ENCODE measurements around the gene TEAD3. TPM values are rescaled to one million over a fixed set of nuclear protein-coding genes. Genes with fewer than 3 reads are reported as not detected.

The TEAD3 gene
- total and polyA plus RNA-seq, 2 of the 4 experiments (the other 2 are of a cell fraction) = 5.2 to 28.0 TPM

DNA sequence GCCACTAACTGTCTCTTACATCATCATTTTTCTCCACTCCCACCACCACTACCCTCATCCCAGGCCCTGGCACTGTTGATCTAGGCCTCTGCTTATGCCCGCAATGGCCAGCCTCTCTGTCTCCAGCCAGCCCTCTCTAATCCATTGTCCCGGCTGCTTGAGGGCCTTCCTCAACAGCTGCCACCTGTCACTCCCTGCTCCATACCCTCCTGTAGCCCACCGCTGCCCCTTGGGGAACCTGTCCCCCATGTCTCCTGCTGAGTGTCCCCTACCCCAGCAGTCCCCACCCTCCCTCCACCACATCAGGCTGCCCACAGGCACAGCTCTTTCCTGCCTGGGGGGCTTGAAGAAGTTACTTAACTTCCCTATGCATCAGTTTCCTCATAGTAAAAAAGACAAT, 13.4 kb downstream of the TEAD3 start:
- H3K14ac ChIP-seq (replicated peaks; ENCODE audit: low read depth, low read length) = no peak overlapping the region
- peaks cover 51% of the 10 kb centered on the region for H3K36me3 ChIP-seq (ENCODE audit: control insufficient read depth, insufficient read depth, low read length)
- H3K9me3 ChIP-seq (ENCODE audit: control insufficient read depth, insufficient read depth, low read length) = no peaks in the 10 kb centered on the region
- H3K4ac ChIP-seq (ENCODE audit: low read depth, low read length) = no peak overlapping the region
- H3K56ac ChIP-seq (ENCODE audit: extremely low read depth, insufficient read depth, low read length) = no peak overlapping the region
- WGBS, 2 experiments (ENCODE audit: extremely low coverage in 2 of 2, insufficient read length in 1 of 2) = 88% methylated on average over 2 of the region's 3 CpGs; no CpG with 5 or more reads in 1 of the 2 experiments
- no peak overlapping the region for H3K4me3 ChIP-seq (ENCODE audit: insufficient read depth, low read depth, low read length)
- no peak overlapping the region for H2BK5ac ChIP-seq (ENCODE audit: low read depth, low read length, poor library complexity, severe bottlenecking)
- H4K5ac ChIP-seq (ENCODE audit: low read depth, low read length) = no peak overlapping the region
- intact Hi-C loops (cut with micrococcal nuclease) (no loop called here), dilution Hi-C loops (cut with HindIII; ENCODE audit: low sequenced_read_pairs, unreplicated experiment) (no loop called here), in situ Hi-C loops (cut with MboI; ENCODE audit: low sequenced_read_pairs) (no loop called here)
- no peak overlapping the region for H2AK9ac ChIP-seq (replicated peaks; ENCODE audit: low read depth, low read length, poor library complexity)
- H3K23ac ChIP-seq (ENCODE audit: low read depth, low read length) = no peak overlapping the region
- DNase-seq (no peak), ATAC-seq (ENCODE audit: low read depth) (no peak)
- no peak overlapping the region for H3K4me2 ChIP-seq (ENCODE audit: low read depth, low read length)
- H3K4me1 ChIP-seq (ENCODE audit: control insufficient read depth, insufficient read depth, low read length) = peaks cover 29% of the 10 kb centered on the region
- H3K9ac ChIP-seq (ENCODE audit: low read depth, low read length) = no peak overlapping the region
- no peak overlapping the region for H2BK15ac ChIP-seq (ENCODE audit: low read depth, low read length)
- H3K18ac ChIP-seq (ENCODE audit: low read depth, low read length) = no peak overlapping the region
- peaks cover 49 to 84% of the 10 kb centered on the region in 2 experiments for H3K79me1 ChIP-seq (ENCODE audit: low read depth in 1 of 2, low read length in 2 of 2)
- no peaks in the 10 kb centered on the region for H3K27me3 ChIP-seq (ENCODE audit: control insufficient read depth, insufficient read depth, low read length)
- no peak overlapping the region for H2BK120ac ChIP-seq (ENCODE audit: low read depth, low read length)
- no peak overlapping the region for H2BK20ac ChIP-seq (ENCODE audit: low read depth, low read length)
- peaks cover 17% of the 10 kb centered on the region; the same call in 1 of the 2 replicates for H4K20me1 ChIP-seq (ENCODE audit: insufficient read depth, low read length)
- ChIA-PET POLR2A (ENCODE audit: unreplicated experiment) (interaction anchor here (0.6 kb wide), 1 partner anchor 10 kb away, joined by 4 read pairs; no protein-coding TSS in a partner anchor), CTCF (no interaction called here)
- no peak overlapping the region for H4K8ac ChIP-seq (ENCODE audit: low read depth in 2 of 2, low read length in 2 of 2)
- no peak overlapping the region for H4K91ac ChIP-seq (ENCODE audit: insufficient read depth, low read depth, low read length)
- no TSS peak for BruUV-seq (replicated peaks)
- peaks cover 36% of the 10 kb centered on the region for H3K9me1 ChIP-seq (ENCODE audit: insufficient read depth, low read length)
- H2AFZ ChIP-seq (replicated peaks; ENCODE audit: low read length, poor library complexity) = no peak overlapping the region
- H3K27ac ChIP-seq (ENCODE audit: insufficient read depth, low read length) = no peak overlapping the region
- TF ChIP-seq POLR2A (IDR thresholded peaks at IDR 0.05; ENCODE audit: low read depth, low read length) = no peak
- TF ChIP-seq, protein P1, sequence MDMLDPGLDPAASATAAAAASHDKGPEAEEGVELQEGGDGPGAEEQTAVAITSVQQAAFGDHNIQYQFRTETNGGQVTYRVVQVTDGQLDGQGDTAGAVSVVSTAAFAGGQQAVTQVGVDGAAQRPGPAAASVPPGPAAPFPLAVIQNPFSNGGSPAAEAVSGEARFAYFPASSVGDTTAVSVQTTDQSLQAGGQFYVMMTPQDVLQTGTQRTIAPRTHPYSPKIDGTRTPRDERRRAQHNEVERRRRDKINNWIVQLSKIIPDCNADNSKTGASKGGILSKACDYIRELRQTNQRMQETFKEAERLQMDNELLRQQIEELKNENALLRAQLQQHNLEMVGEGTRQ (IDR thresholded peaks at IDR 0.05; ENCODE audit: low read depth, low read length) = no peak
- TF ChIP-seq, protein P2, sequence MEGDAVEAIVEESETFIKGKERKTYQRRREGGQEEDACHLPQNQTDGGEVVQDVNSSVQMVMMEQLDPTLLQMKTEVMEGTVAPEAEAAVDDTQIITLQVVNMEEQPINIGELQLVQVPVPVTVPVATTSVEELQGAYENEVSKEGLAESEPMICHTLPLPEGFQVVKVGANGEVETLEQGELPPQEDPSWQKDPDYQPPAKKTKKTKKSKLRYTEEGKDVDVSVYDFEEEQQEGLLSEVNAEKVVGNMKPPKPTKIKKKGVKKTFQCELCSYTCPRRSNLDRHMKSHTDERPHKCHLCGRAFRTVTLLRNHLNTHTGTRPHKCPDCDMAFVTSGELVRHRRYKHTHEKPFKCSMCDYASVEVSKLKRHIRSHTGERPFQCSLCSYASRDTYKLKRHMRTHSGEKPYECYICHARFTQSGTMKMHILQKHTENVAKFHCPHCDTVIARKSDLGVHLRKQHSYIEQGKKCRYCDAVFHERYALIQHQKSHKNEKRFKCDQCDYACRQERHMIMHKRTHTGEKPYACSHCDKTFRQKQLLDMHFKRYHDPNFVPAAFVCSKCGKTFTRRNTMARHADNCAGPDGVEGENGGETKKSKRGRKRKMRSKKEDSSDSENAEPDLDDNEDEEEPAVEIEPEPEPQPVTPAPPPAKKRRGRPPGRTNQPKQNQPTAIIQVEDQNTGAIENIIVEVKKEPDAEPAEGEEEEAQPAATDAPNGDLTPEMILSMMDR (conservative IDR thresholded peaks at IDR 0.05; ENCODE audit: low read depth, low read length) = no peak
- no peak for TF ChIP-seq CEBPB (IDR thresholded peaks at IDR 0.05; ENCODE audit: low read depth, low read length)
- TF ChIP-seq RAD21 (IDR thresholded peaks at IDR 0.05; ENCODE audit: low read length) = no peak
- TF ChIP-seq MAZ (IDR thresholded peaks at IDR 0.05; ENCODE audit: borderline replicate concordance, low read depth, low read length) = no peak
- TF ChIP-seq RCOR1 (IDR thresholded peaks at IDR 0.05; ENCODE audit: insufficient replicate concordance, low read length) = no peak
- no peak for TF ChIP-seq CHD1 (IDR thresholded peaks at IDR 0.05; ENCODE audit: low read depth, low read length)
- TF ChIP-seq FOS (IDR thresholded peaks at IDR 0.05; ENCODE audit: low read depth, low read length) = no peak
- no peak for TF ChIP-seq BHLHE40 (IDR thresholded peaks at IDR 0.05; ENCODE audit: low read depth, low read length)
- TF ChIP-seq MAFK (IDR thresholded peaks at IDR 0.05; ENCODE audit: low read depth, low read length) = no peak
- TF ChIP-seq NFE2L2 (IDR thresholded peaks at IDR 0.05; ENCODE audit: low read depth, low read length) = no peak
- TF ChIP-seq MXI1 (IDR thresholded peaks at IDR 0.05; ENCODE audit: borderline replicate concordance, low read depth, low read length) = no peak
- no peak for TF ChIP-seq ELK1 (IDR thresholded peaks at IDR 0.05; ENCODE audit: borderline replicate concordance, low read depth, low read length)
- no peak for TF ChIP-seq SMC3 (IDR thresholded peaks at IDR 0.05; ENCODE audit: low read depth, low read length)
- TF ChIP-seq RFX5 (IDR thresholded peaks at IDR 0.05; ENCODE audit: low read depth, low read length) = no peak
- H2AK5ac ChIP-seq (ENCODE audit: low read depth, low read length) = no peak overlapping the region
